ENCODE results near the gene IGIP. TPM values are rescaled to one million over a fixed set of nuclear protein-coding genes. Genes with fewer than 3 reads are reported as not detected.

Gene IGIP
- total RNA-seq: 10 to 100 TPM; 21.3 to 26.6 TPM
- long read RNA-seq, donor 1, partial matches to known transcripts: 0 of 2 reads
- long read RNA-seq, donor 1, other reads (novel, unspliced or antisense): 0 of 2 reads
- long read RNA-seq, donor 2, transcript IGIP-201 (1 exons, 3,458 nt): major isoform, 6 of 6 reads
- long read RNA-seq, donor 2, partial matches to known transcripts: 0 of 6 reads
- long read RNA-seq, donor 2, other reads (novel, unspliced or antisense): 0 of 6 reads

DNA sequence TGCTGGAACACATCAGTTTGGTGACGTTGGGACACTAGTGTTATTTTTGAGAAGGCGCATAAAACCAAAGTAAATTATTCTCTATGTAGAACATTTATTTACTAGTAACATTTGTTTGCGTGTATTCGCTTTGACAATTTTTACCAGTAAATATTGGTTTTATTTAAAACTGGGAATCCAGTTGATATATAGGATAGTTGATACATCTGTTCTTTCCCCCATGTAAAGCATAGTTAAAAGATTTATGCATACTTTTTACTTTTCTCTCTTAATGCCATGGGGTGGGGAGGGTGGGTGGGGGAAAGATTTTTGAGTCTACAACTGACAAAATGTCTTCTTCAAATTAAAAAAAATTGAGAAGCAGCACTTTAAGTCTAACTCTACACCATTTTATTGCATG, at the start of gene IGIP:
Gene IGIP (plus strand): TSS at position 301 of the 400 bp plus-strand sequence. CDS start 2,540 bp downstream, outside the sequence.
- no peak for DNase-seq (ENCODE audit: low spot score)
- intact Hi-C loops (cut with DNase I): no loop called here

DNA sequence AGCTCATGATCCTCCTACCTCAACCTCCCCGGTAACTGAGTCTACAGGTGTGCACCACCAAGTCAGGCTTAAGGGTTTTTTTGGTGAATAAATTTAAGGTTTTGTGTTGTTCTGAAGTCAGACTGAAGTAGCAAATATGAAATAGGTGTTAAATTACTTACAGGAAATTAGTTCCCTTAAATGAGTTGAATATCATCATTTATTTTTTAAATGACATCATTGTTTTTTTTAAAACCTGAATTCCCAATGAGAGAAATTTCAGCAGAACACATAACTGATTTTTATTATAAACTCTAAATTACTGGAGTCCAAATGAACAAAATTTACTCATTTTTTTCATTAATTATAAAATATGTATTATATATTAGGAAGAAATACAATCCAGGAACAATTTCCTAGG, 49.6 kb upstream of the IGIP start:
- no peak for DNase-seq (ENCODE audit: low spot score)
- intact Hi-C loops (cut with DNase I): loop anchor here in 1 of 2 donors (5.0 kb wide), 1 partner anchor 66 kb away; no protein-coding TSS in a partner anchor

DNA sequence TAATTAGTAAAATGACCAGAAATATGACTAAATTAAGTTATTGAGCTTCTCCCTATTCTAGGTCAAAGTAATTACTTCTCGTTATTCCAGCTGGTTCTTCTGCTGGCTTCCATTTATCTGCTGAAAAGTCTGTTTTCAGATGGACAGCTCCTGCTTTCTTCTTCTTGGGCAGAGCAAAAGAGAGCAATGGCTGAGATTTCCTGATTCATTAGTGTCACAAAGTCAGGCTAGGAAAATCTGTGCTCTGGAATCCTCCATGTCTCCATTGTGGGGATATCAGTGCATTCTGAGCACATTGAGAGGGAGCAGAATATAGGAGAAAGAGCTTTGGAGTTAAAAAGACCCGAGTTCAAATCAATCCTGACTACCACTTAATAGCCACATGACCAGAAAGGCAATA, 48.9 kb upstream of the IGIP start:
- no peak for DNase-seq (ENCODE audit: low spot score)
- intact Hi-C loops (cut with DNase I): loop anchor here in 1 of 2 donors (5.0 kb wide), 1 partner anchor 66 kb away; no protein-coding TSS in a partner anchor

GRCh38 chr5:140083120-140083519, 42.6 kb upstream of the IGIP start:
- DNase-seq (ENCODE audit: low spot score): no peak
- intact Hi-C loops (cut with DNase I): no loop called here

- intact Hi-C loops (cut with DNase I): no loop called here
- no peak for DNase-seq (ENCODE audit: low spot score)
Observed at GRCh38 chr5:140083650-140084049, 42.1 kb upstream of the IGIP start.

DNA sequence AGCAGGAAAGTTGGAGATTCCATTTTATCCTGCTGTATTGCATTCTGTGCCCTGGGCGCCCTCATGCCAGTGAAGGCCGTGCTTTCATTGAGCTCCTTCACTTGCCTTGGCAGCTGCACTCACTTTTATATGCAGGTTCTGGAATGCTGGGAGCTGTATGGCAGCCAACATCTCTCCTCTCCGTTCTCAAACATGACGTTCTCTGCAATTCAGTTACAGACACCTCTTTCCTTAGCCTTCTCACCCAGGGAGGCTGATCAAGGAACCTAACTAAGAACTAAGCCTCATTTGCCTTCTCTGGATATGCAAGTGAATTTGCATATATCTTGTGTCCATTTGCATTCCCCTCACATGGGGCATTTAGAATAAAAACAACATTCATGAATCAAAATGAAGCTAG, 41.2 kb upstream of the IGIP start:
- intact Hi-C loops (cut with DNase I): no loop called here
- DNase-seq (ENCODE audit: low spot score): no peak

GRCh38 chr5:140090251-140090650, 35.5 kb upstream of the IGIP start:
- no peak for DNase-seq (ENCODE audit: low spot score)
- intact Hi-C loops (cut with DNase I): no loop called here

DNA sequence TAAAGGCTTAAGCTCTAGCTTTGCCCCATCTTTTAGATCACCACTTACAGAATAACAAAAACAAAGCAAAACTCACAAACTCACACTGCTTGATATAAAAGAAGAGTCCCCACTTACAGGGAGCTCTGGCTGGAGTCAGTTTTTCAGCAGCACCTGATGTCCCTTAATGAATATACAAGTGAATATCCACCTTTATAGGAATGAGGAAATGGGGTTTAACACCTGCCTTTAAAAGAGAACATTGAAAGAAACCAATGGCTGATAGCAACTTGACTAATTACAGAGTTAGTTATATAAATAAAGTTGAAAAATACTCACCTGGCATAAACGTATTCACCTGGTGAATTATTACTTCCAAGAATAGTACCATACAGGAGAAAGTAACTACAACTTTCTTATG, 32.6 kb upstream of the IGIP start:
- DNase-seq (ENCODE audit: low spot score): no peak
- intact Hi-C loops (cut with DNase I): no loop called here

DNA sequence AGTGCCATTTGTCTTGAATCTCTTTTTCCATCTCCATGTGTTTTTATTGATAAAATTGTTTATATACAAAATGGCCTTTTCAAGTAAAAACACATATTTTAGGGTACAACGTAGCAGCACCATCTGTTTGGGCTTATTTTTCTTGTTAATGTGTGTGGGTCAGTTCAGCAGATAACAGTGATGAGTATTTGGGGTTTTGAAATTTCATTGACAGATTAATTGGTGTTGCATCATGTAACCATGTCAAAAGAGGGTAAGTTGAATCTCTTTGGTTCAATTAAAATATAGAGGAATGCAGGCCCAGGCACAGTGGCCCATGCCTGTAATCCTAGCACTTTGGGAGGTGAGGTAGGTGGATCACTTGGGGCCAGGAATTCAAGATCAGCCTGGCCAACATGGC, 31.9 kb upstream of the IGIP start:
- intact Hi-C loops (cut with DNase I): no loop called here
- no peak for DNase-seq (ENCODE audit: low spot score)

DNA sequence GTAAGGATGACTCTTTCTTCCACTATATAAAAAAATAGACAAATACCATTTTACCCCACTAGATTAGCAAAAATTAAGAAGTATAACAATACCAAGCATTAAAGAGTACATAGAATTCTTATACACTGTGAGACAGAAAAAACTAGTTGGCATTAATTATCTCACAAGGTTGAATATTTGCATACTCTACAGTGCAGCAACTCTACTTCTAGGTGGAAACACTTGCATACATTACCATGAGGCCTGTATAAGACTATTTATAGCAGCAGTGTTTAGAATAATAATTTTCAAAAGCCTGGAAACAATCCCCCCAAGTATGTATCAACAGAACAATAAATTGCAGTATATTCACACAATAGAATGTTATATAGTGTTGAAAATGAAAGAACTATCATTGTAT, 30.8 kb upstream of the IGIP start:
- no peak for DNase-seq (ENCODE audit: low spot score)
- intact Hi-C loops (cut with DNase I): no loop called here

- intact Hi-C loops (cut with DNase I): no loop called here
Observed at GRCh38 chr5:140101179-140101578, 24.6 kb upstream of the IGIP start.

DNA sequence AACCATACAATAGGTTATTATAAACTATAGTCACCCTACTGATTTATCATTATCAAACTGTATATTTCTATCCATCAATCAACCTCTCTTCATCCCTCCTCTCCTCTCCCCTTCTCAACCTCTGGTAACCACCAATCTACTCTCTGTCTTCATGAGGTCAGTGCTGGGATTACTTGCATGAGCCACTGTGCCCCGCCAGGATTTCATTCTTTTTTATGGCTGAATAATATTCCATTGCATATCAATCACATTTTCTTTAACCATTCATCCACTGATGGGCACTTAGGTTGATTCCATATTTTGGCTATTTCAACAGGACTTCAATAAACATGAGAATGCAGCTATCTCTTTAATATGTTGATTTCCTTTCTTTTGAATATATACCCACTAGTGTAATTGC, 22.6 kb upstream of the IGIP start:
- intact Hi-C loops (cut with DNase I): no loop called here
- no peak for DNase-seq (ENCODE audit: low spot score)

More at GRCh38 chr5:140101179-140101578, 24.6 kb upstream of the IGIP start:
- DNase-seq (ENCODE audit: low spot score): no peak

GRCh38 chr5:140104100-140104499, 21.6 kb upstream of the IGIP start:
- DNase-seq (ENCODE audit: low spot score): no peak
- intact Hi-C loops (cut with DNase I): no loop called here

- intact Hi-C loops (cut with DNase I): loop anchor here in 1 of 2 donors (5.0 kb wide), 1 partner anchor 41 kb away; no protein-coding TSS in a partner anchor
Observed at GRCh38 chr5:140106101-140106500, 19.6 kb upstream of the IGIP start.

DNA sequence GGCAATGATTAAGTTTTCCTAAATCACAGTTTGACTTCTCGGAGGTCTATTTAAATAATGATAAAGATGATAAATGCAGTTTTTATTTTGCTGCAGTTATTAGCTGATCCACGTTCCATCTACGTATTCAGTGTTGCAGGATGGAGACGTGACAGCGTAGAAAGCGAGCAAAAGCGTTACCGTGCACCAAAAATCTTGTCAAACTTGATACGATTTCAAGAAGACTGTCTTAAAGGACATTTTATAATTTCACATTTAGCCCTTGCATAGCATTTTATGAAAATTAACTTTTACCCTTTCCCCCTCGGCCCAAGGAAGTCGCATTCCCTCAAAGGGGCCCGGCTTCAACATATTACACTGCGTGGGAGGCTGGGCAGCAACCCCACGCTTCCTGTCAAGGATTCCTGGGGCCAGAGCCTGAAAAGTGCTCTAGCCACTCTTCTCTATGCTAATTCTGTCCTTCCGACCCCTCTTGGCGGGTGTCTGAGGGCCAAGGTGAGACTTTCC, 18.9 kb upstream of the IGIP start:
- DNase-seq (ENCODE audit: low spot score): no peak
- intact Hi-C loops (cut with DNase I): loop anchor here in 1 of 2 donors (5.0 kb wide), 1 partner anchor 40 kb away; no protein-coding TSS in a partner anchor

More at GRCh38 chr5:140106101-140106500, 19.6 kb upstream of the IGIP start:
- DNase-seq (ENCODE audit: low spot score): no peak

DNA sequence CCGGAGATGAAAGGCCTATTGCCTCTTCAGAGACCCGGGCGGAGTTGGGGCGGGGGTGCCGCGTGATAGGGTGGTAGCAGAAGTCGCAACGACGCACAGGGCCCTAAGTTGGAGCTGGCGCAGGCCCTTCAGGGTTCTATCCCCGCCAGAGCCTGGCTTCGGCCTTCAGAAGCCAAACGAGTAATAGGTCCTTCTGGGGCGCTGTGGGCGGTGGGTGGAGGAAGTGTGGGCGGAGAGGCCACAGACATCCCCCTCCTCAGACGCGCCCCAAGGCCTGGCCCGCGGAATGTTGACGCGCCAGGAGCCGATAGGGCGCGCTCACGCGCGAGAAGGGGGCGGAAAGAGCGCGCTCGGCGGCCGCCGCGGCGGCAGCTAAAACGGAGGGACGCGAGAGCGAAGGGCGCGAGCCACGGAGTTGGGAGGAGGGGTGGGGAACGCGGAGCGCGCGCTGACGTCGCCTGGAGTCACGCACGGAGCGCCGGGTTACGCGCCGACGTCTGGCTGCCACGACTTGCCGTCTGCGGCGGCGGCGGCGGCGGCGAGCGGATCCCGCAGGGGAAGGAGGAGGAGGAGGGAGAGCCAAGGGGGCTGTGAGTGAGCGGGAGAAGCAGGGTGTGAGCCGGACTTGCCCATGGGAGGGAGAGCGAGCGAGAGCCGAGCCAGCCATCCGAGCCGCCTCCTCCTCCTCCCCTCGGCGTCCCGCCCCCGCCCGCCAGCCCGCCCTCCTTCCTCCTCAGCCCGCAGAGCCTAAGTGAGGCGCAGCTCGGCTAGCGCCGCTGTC, 18.2 kb upstream of the IGIP start:
- peak; percentile 98 for DNase-seq (ENCODE audit: low spot score)
- intact Hi-C loops (cut with DNase I): loop anchor here in 1 of 2 donors (5.0 kb wide), 1 partner anchor 40 kb away; no protein-coding TSS in a partner anchor

DNA sequence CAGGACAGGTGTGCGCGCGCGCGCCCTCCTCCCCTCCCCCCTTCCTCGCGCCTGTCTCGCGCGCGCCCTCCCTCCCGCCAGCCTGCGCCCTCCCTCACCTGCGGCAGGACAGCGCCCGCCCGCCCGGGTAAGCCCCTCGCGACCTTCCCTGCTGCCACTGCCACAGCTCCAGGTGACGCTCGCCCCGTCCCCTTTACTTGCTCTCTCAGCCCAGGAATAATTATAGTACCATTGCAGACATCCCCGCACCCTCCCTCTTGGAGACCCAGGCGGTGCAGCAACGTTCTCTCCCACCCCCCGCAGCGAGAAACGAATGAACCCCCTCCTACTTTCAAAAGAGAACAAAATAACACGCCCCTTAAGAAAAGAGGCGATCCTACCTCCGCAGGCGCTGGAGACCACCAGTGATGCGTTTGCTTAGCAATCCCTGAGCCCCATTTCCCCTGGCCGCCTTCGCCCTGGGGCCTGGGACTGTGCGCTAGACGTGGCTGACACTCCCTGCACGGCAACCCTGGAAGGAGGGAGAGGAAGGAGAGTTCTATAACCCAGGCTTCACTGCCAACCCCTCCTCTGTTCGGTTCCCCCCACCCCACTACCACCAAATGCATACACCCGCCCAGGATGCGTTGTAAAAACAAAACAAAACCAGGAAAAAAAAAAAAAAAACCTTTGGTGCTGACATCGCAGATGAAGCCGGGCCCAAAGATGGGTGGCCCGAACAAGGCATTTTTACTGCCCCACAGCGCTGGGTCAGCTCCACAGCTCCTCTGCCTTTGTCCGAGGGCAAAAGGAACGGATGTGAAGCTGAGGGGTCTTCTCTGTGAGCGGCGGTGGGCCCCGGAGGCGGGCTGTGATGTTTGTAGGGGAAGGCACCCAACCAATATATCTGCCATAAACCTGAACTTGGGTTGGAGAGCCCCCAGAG, 17.4 kb upstream of the IGIP start:
- intact Hi-C loops (cut with DNase I): loop anchor here in 1 of 2 donors (5.0 kb wide), 1 partner anchor 39 kb away; no protein-coding TSS in a partner anchor
- DNase-seq (ENCODE audit: low spot score): peak; percentile 79

DNA sequence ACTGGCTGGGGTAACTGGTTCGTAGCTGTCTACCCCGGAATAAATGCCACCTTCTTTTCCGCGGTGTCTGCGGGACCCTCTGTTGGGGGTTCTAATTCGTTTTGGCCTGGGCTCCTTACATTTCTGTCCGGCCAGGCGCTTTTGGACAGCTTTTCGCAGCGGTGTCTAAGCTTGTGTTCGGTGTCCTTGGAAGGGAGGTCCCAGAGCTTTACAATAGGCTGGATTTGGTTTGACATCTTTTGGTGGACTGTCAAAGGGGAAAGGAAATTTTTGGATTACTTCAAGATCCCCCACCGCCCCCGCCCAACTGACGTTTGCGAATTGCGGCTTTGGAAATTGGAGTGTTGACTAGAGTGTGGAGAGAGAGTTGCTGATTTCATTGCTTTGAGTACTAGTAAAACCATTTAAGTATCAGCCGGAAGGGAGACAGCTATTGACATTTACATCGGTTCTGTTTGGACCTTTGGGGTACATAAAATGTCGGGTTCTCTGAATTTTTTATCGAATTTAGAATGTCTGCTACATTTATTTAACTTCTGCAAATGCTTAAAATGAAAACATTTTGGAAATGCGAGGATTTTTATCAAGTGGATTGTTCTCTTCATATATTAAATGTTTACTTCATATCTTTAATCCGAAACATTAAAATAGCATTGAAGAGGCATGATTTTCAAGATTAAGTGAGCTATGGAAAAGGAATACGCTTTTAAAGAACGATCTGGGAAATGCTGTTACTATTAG, 16.5 kb upstream of the IGIP start:
- intact Hi-C loops (cut with DNase I): loop anchor here in 1 of 2 donors (5.0 kb wide), 1 partner anchor 38 kb away; no protein-coding TSS in a partner anchor

More for the DNA sequence above, 16.5 kb upstream of the IGIP start:
- no peak for DNase-seq (ENCODE audit: low spot score)

All from posterior vena cava (tissue), 2 donors.